Right cardiac atrium (tissue), 5 donors: ENCODE results near the gene CNOT1. TPM values are rescaled to one million over a fixed set of nuclear protein-coding genes. Genes with fewer than 3 reads are reported as not detected.
A peak's percentile ranks its signal among the peaks of the same experiment; 100 is the strongest.

ENCODE experiments used
- ATAC-seq, 2 donors: fragments of 200-7000 bp; cut with Tn5 transposase; one replicate each; pipeline versions ENCODE4 v1.8.0 to v1.9.1; 2020; ENCODE audit warnings: moderate library complexity in 2 of 2, mild to moderate bottlenecking in 1 of 2
- DNase-seq, 3 donors: peaks; one replicate each; pipeline ENCODE4 v3.0.0-alpha.2; 2020
- H3K27ac ChIP-seq: one replicate; pipeline ENCODE4 v1.5.1; 2013; ENCODE audit warnings: mild to moderate bottlenecking, low read length, control low read depth, moderate library complexity
- H3K27me3 ChIP-seq: one replicate; pipeline ENCODE4 v1.6.1; 2013; ENCODE audit not compliant: control insufficient read depth, insufficient read depth
- H3K4me1 ChIP-seq: one replicate; pipeline ENCODE4 v1.6.1; 2013; ENCODE audit warnings: low read length; ENCODE audit not compliant: control insufficient read depth, insufficient read depth
- H3K4me3 ChIP-seq: one replicate; pipeline ENCODE4 v1.5.1; 2013; ENCODE audit warnings: low read length, control low read depth
- H3K9me3 ChIP-seq: one replicate; pipeline ENCODE4 v1.6.1; 2013; ENCODE audit warnings: low read length; ENCODE audit not compliant: control insufficient read depth
- WGBS: extraction: QIAGEN DNeasy Blood & Tissue Kit; methylation state at CpG from one replicate; pipeline ENCODE4 v1.1.7; 2013; 5-methylcytosine and 5-hydroxymethylcytosine counted together
- intact Hi-C, 4 donors: fragments of 100-400 bp; cut with DNase I; formaldehyde crosslinking; loops; one replicate each; pipeline versions ENCODE4 v1.11.0 to v1.14.0; 2022 to 2023
- polyA plus RNA-seq: library from polyadenylated mRNA; stranded (reverse); fragments of 200-250 nt; gene quantifications from one replicate; pipeline ENCODE4 v1.2.3, GENCODE V29; 2013
- total RNA-seq, 4 donors: library from RNA; stranded (reverse); fragmentation: NEBNext Ultra II Directional; extraction: Animal tissue kit (Norgen Biotek cat#: 25700); gene quantifications; one replicate each; pipeline ENCODE4 v1.2.1, GENCODE V29; 2021
- donor health status: healthy with polysubstance abuse.
- donor health status: DM: no; HTN: yes; CAD: no.
- donor health status: DM: no; HTN: no; CAD: no.
- donor health status: DM: no; HTN: yes; CAD: no; lungs with severe emphysema.
- donor health status: DM: yes; HTN: yes; CAD: no.

Gene CNOT1
- total and polyA plus RNA-seq, 5 donors: 26.3 to 85.8 (median 76.9) TPM

DNA sequence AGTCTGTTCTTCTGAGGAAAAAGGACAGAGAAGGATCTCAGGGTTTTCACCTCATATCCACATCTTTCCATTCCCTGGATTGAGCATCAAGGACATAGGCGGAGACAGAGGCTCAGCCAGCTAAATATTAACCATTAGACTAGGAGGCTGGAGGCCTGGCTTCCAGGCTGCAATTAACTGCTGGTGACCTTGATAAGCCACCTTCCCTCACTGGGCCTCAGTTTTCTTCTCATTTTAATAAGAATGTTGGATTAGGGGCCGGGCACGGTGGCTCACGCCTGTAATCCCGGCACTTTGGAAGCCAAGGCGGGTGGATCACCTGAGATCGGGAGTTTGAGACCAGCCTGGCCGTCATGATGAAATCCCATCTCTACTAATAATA lies 25.6 kb upstream of the CNOT1 start:
- intact Hi-C loops: no loop called here
- Histone ChIP-seq H3K27ac (no peak overlapping the region), H3K4me1 (no peaks in the 10 kb centered on the region), H3K9me3 (no peaks in the 10 kb centered on the region), H3K4me3 (no peak overlapping the region), H3K27me3 (no peaks in the 10 kb centered on the region)
- WGBS: 87% methylated on average over 8 of the region's 8 CpGs
- DNase-seq: no peak
- ATAC-seq: no peak

DNA sequence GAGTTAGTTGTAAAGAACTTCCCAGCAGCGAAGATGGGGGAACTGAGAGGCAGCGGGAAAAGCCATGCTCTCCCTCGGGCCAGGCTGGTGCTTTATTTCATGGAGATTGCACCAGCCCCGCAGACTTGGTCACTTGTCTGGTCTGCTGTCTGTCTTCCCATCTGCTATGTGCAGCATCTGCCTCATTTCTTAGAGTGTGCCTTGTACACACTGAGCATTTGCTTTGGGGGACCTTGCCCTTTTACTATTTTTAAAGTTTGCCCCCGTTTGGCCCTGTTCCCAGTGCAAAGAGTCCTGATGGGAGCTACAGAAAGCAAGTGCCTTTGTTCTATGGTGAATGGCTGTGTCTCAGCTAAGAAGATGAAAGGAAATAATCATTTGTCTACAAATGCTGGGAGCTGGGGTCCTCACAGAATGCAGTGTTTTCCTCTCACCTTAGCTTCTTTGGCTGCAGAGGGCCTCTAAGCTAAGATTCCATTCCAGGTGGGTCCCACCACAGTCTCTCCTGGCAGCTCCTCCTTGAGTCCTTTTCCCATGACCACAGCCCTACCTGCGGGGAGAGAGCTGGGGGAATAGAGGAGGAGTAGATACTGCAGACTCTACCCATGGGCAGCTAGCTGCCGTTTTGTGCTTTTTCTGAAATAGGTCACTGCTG lies 25.1 kb upstream of the CNOT1 start:
- ATAC-seq: no peak
- H3K4me1 ChIP-seq: no peaks in the 10 kb centered on the region
- no peaks in the 10 kb centered on the region for H3K9me3 ChIP-seq
- no peak overlapping the region for H3K27ac ChIP-seq
- no peaks in the 10 kb centered on the region for H3K27me3 ChIP-seq
- 75% methylated on average over 7 of the region's 7 CpGs for WGBS
- intact Hi-C loops: no loop called here
- no peak for DNase-seq
- no peak overlapping the region for H3K4me3 ChIP-seq

DNA sequence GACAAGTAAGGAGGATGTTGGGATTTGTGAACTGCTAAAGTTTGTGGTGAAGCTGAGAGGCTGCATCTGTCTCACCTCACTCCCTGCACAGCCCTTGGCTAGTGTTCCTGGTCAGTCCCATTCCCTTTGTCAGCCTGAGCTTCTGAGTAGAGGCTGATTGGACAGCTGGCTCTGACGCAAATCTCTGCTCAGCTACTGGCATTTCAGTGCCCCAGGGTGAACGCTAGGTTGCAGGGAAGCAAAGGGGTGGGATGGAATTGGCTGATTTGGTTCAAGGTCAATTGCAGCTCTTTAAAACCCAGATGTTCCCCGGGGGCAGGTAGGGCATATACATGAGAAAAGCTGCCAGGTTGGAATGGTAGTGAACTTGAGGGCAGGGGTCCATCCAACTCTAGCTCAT lies 23.1 kb upstream of the CNOT1 start:
- Histone ChIP-seq H3K9me3 (no peaks in the 10 kb centered on the region), H3K4me3 (no peak overlapping the region), H3K27ac (no peak overlapping the region), H3K27me3 (no peaks in the 10 kb centered on the region), H3K4me1 (no peaks in the 10 kb centered on the region)
- ATAC-seq (peak; percentile 52 to 54), DNase-seq (no peak)
- WGBS: 29% methylated on average over 3 of the region's 3 CpGs
- intact Hi-C loops: no loop called here

DNA sequence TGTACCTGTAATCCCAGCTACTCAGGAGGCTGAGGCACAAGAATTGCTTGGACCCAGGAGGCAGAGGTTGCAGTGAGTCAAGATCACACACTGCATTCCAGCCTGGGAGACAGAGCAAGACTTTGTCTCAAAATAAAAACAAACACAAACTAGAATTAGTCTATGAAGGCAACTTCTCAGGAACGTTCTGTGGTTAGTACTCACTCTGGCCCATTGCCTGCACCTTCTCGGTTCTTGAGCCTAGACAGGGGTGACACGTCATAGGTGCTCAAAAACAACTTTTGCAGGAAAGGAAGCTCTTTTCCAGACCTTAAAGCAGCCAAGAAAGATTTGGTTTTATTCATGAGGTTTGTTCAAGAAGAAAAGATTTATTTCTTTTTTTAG lies 22.3 kb upstream of the CNOT1 start:
- intact Hi-C loops: no loop called here
- Histone ChIP-seq H3K4me1 (no peaks in the 10 kb centered on the region), H3K4me3 (no peak overlapping the region), H3K27me3 (no peaks in the 10 kb centered on the region), H3K9me3 (no peaks in the 10 kb centered on the region), H3K27ac (no peak overlapping the region)
- DNase-seq: no peak
- no peak for ATAC-seq
- WGBS: 62% methylated on average over 3 of the region's 3 CpGs

DNA sequence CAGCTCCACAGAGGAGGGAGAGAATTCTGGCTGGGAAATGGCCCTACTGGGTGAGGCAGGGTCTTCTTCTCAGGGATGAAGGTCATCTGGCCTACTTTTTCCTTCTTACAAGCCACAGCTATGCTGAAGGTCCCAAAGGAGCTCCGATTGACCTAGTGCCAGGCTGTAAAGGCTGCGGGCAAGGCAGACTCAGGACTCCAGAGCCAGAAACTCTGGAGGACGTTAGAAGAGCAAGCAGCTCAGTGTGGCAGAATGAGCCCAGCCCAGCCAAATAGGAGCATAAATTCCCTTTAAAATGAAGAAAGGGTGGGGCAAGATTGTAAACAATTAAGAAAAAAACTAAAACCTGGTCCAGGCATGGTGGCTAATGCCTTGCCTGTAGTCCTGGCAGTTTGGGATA lies 20.1 kb upstream of the CNOT1 start:
- ATAC-seq (no peak), DNase-seq (no peak)
- H3K4me1 ChIP-seq: no peaks in the 10 kb centered on the region
- no peak overlapping the region for H3K27ac ChIP-seq
- H3K27me3 ChIP-seq: no peaks in the 10 kb centered on the region
- no peaks in the 10 kb centered on the region for H3K9me3 ChIP-seq
- intact Hi-C loops: no loop called here
- WGBS: 70% methylated on average over 3 of the region's 3 CpGs
- H3K4me3 ChIP-seq: no peak overlapping the region

GRCh38 chr16:58647107-58647506 lies 17.5 kb upstream of the CNOT1 start:
- 87% methylated on average over 4 of the region's 4 CpGs for WGBS
- Histone ChIP-seq H3K4me3 (no peak overlapping the region), H3K9me3 (no peaks in the 10 kb centered on the region), H3K27me3 (no peaks in the 10 kb centered on the region), H3K4me1 (no peaks in the 10 kb centered on the region), H3K27ac (no peak overlapping the region)
- intact Hi-C loops: no loop called here
- no peak for ATAC-seq
- DNase-seq: no peak

GRCh38 chr16:58644765-58645487 lies 15.3 kb upstream of the CNOT1 start:
- no peaks in the 10 kb centered on the region for H3K4me1 ChIP-seq
- no peaks in the 10 kb centered on the region for H3K27me3 ChIP-seq
- no peak overlapping the region for H3K4me3 ChIP-seq
- ATAC-seq (no peak), DNase-seq (no peak)
- intact Hi-C loops: no loop called here
- H3K9me3 ChIP-seq: no peaks in the 10 kb centered on the region
- 84% methylated on average over 8 of the region's 8 CpGs for WGBS
- no peak overlapping the region for H3K27ac ChIP-seq

DNA sequence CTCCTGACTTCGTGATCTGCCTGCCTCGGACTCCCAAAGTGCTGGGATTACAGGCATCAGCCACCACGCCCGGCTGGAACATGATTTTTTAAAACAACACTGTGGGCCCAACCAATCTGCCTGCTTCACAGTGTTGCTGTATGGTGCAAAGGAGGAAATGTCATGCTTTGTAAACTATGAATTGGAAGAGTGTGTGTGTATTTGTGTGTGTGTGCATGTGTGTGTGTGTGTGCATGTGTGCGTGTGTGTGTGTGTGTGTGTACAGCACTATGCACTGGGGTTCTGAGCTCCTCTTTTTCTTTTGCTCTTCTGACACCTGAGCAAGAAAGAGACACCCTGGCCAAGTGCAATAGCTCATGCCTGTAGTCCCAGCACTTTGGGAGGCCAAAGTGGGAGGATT lies 14.5 kb upstream of the CNOT1 start:
- Histone ChIP-seq H3K27ac (no peak overlapping the region), H3K4me1 (no peaks in the 10 kb centered on the region), H3K27me3 (no peaks in the 10 kb centered on the region), H3K4me3 (no peak overlapping the region), H3K9me3 (no peaks in the 10 kb centered on the region)
- no peak for DNase-seq
- intact Hi-C loops: no loop called here
- no peak for ATAC-seq
- WGBS: 82% methylated on average over 5 of the region's 5 CpGs

DNA sequence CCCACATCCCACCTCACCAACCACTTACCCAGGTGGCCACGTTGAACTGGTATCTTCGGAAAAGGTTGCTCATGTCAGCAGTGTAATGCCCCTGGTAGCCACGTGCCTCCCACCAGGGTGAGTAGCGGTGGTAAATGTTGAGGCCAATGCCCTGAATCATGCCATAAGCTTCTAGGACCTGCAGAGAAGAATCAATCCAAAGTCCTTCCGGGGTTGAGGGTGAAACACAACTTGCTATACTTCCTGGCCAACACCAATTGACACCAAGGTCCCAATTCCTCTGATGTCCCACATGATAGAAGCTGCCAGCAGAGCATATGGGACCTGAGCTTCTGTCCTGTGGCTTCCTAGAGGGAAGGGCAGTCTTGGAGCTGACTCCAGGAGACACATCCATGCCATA lies 11.3 kb upstream of the CNOT1 start:
- WGBS: 87% methylated on average over 5 of the region's 5 CpGs
- no peaks in the 10 kb centered on the region for H3K9me3 ChIP-seq
- no peak overlapping the region for H3K4me3 ChIP-seq
- no peak for ATAC-seq
- DNase-seq: no peak
- no peaks in the 10 kb centered on the region for H3K4me1 ChIP-seq
- intact Hi-C loops: no loop called here
- no peak overlapping the region for H3K27ac ChIP-seq
- no peaks in the 10 kb centered on the region for H3K27me3 ChIP-seq

DNA sequence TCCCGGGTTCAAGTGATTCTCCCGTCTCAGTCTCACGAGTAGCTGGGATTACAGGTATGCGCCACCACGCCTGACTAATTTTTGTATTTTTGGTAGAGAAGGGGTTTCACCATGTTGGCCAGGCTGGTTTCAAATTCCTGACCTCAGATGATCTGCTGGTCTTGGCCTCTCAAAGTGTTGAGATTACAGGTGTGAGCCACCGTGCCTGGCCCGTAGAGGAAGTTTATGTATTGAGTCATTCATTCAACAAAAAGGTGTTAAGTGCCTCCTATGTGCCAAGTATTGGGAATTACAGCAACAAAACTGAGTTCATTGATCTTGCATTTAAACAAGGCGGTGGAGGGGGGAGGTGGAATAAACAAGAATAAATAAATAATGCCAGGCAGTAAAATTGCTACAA lies 10.2 kb upstream of the CNOT1 start:
- ATAC-seq (no peak), DNase-seq (no peak)
- 84% methylated on average over 8 of the region's 8 CpGs for WGBS
- Histone ChIP-seq H3K9me3 (no peaks in the 10 kb centered on the region), H3K27me3 (no peaks in the 10 kb centered on the region), H3K27ac (no peak overlapping the region), H3K4me1 (no peaks in the 10 kb centered on the region), H3K4me3 (no peak overlapping the region)
- intact Hi-C loops: loop anchor here in 1 of 4 donors (10.0 kb wide), 1 partner anchor 125 kb away; the partner anchor contains the start of gene SETD6

GRCh38 chr16:58639230-58639629 lies 9.6 kb upstream of the CNOT1 start:
- intact Hi-C loops: loop anchor here in 1 of 4 donors (10.0 kb wide), 1 partner anchor 124 kb away; the partner anchor contains the start of gene SETD6

More at GRCh38 chr16:58639230-58639629, 9.6 kb upstream of the CNOT1 start:
- H3K9me3 ChIP-seq: no peaks in the 10 kb centered on the region
- DNase-seq: no peak
- 85% methylated on average over 4 of the region's 4 CpGs for WGBS
- ATAC-seq: no peak
- no peak overlapping the region for H3K27ac ChIP-seq
- no peak overlapping the region for H3K4me3 ChIP-seq
- H3K4me1 ChIP-seq: no peaks in the 10 kb centered on the region
- no peaks in the 10 kb centered on the region for H3K27me3 ChIP-seq
